WTC11 (cell line): Measurements from ENCODE around the gene EMX1. TPM values are rescaled to one million over a fixed set of nuclear protein-coding genes. Genes with fewer than 3 reads are reported as not detected.

Experiments used
- ATAC-seq: fragments of 200-7000 bp; cut with Tn5 transposase; 2 replicates; pipeline ENCODE4 v1.10.0; 2021; ENCODE audit warnings: mild to moderate bottlenecking, moderate library complexity
- CTCF ChIA-PET: fragments of 300-600 bp; sonication (Branson Sonifier 250); formaldehyde crosslinking; loops from one replicate; lab custom pipeline; 2021; ENCODE audit warnings: antibody characterized with exemption; lab: Charles Lee
- POLR2A ChIA-PET: fragments of 350-600 bp; sonication (Branson Sonifier 250); formaldehyde crosslinking; loops from one replicate; lab custom pipeline; 2021; ENCODE audit warnings: antibody characterized with exemption; lab: Charles Lee
- DNase-seq: peaks from one replicate; pipeline ENCODE4 v3.0.0; 2021; ENCODE audit warnings: low spot score
- H3K27ac Mint-ChIP-seq: 2 replicates; pipeline ENCODE4 v1.8.0; 2021; ENCODE audit warnings: mixed read lengths
- H3K27me3 Mint-ChIP-seq: 2 replicates; pipeline ENCODE4 v1.8.0; 2021; ENCODE audit warnings: low read depth, mild to moderate bottlenecking, moderate library complexity, mixed read lengths
- H3K36me3 Mint-ChIP-seq: 2 replicates; pipeline ENCODE4 v1.8.0; 2021; ENCODE audit warnings: mixed read lengths
- H3K4me1 Mint-ChIP-seq: 2 replicates; pipeline ENCODE4 v1.8.0; 2022; ENCODE audit warnings: mixed read lengths
- H3K4me3 Mint-ChIP-seq: 2 replicates; pipeline ENCODE4 v1.8.0; 2021; ENCODE audit warnings: mild to moderate bottlenecking, moderate library complexity, mixed read lengths
- H3K9me3 Mint-ChIP-seq: 2 replicates; pipeline ENCODE4 v1.8.0; 2021; ENCODE audit warnings: mixed read lengths
- AR ChIP-seq: fragments of 250-450 bp; sonication (Bioruptor Pico); IDR thresholded peaks from 2 replicates; pipeline ENCODE4 v1.9.0; 2021; ENCODE audit warnings: mild to moderate bottlenecking
- ATF2 ChIP-seq: sonication (generic); formaldehyde crosslinking; IDR thresholded peaks from 2 replicates; pipeline ENCODE4 v1.8.1; 2022; ENCODE audit warnings: low read depth, missing genetic modification reagents, borderline replicate concordance
- HMGA2 ChIP-seq: fragments of 250-450 bp; sonication (Bioruptor Pico); IDR thresholded peaks from 2 replicates; pipeline ENCODE4 v1.4.0; 2021; ENCODE audit warnings: mild to moderate bottlenecking, moderate library complexity
- NR2C2 ChIP-seq: sonication (generic); formaldehyde crosslinking; IDR thresholded peaks from 2 replicates; pipeline ENCODE4 v1.8.0; 2022; ENCODE audit warnings: mild to moderate bottlenecking, missing genetic modification reagents
- RORB ChIP-seq: fragments of 250-450 bp; sonication (Bioruptor Pico); IDR thresholded peaks from 2 replicates; pipeline ENCODE4 v1.9.0; 2021; ENCODE audit warnings: mild to moderate bottlenecking
- STAT6 ChIP-seq: sonication (generic); formaldehyde crosslinking; conservative IDR thresholded peaks from 2 replicates; pipeline ENCODE4 v1.8.1; 2023; ENCODE audit warnings: mild to moderate bottlenecking, low read depth, missing genetic modification reagents, moderate library complexity
- TEAD1 ChIP-seq: sonication (generic); formaldehyde crosslinking; IDR thresholded peaks from 2 replicates; pipeline ENCODE4 v1.8.0; 2022; ENCODE audit warnings: mild to moderate bottlenecking, missing genetic modification reagents
- ZBTB21 ChIP-seq: sonication (generic); formaldehyde crosslinking; IDR thresholded peaks from 2 replicates; pipeline ENCODE4 v1.8.1; 2023; ENCODE audit warnings: mild to moderate bottlenecking, missing genetic modification reagents, borderline replicate concordance
- ZNF121 ChIP-seq: sonication (generic); formaldehyde crosslinking; IDR thresholded peaks from 2 replicates; pipeline ENCODE4 v1.8.0; 2023; ENCODE audit warnings: missing genetic modification reagents
- ZNF263 ChIP-seq: sonication (generic); formaldehyde crosslinking; IDR thresholded peaks from 2 replicates; pipeline ENCODE4 v1.8.1; 2022; ENCODE audit warnings: low read depth, mild to moderate bottlenecking, moderate library complexity, missing genetic modification reagents
- total RNA-seq: library from RNA; stranded (reverse); gene quantifications from 3 replicates; pipeline ENCODE4 v1.2.3, GENCODE V29; 2021

EMX1 gene
- total RNA-seq, 1 experiment from 2014 or later, result 3.8 TPM

GRCh38 chr2:72974436-72974754 is 57.1 kb downstream of the EMX1 start (continued):
- no peak for TF ChIP-seq STAT6 (CRISPR knock-in tag)
- TF ChIP-seq AR (CRISPR knock-in tag), result no peak
- TF ChIP-seq HMGA2 (CRISPR knock-in tag), result no peak

- DNase-seq (no peak), ATAC-seq (0 out of 2 replicates have a peak, but pooled peaks have one; percentile 6)
- Mint-ChIP-seq H3K36me3 (no peaks in the 10 kb centered on the region), H3K4me3 (peak overlapping the region; percentile 29), H3K27ac (peak overlapping the region; percentile 60), H3K27me3 (no peaks in the 10 kb centered on the region), H3K9me3 (no peaks in the 10 kb centered on the region), H3K4me1 (peaks cover 48% of the 10 kb centered on the region)
- CTCF ChIA-PET, result interaction anchor here (0.5 to 6.9 kb wide), 16 partner anchors 11 to 202 kb away, joined by 3 to 175 read pairs (median 24); partner anchors contain the start of genes EMX1, RAB11FIP5 and SPR
- 0 out of 2 replicates have a peak, but pooled peaks have one; percentile 16 for TF ChIP-seq TEAD1
- no peak for TF ChIP-seq NR2C2 (CRISPR knock-in tag)
- POLR2A ChIA-PET, result interaction anchor here (0.8 to 1.6 kb wide), 2 partner anchors 12 to 57 kb away, joined by 3 to 5 read pairs; no protein-coding TSS in a partner anchor
Measured at GRCh38 chr2:72975017-72975416, 57.7 kb downstream of the EMX1 start.

- CTCF ChIA-PET, result interaction anchor here (0.9 to 1.3 kb wide), 2 partner anchors 87 to 198 kb away, joined by 4 to 8 read pairs; no protein-coding TSS in a partner anchor
- Mint-ChIP-seq H3K4me1 (peaks cover 32% of the 10 kb centered on the region), H3K27ac (no peak overlapping the region), H3K36me3 (no peaks in the 10 kb centered on the region; the same call in 1 of the 2 replicates), H3K27me3 (no peaks in the 10 kb centered on the region), H3K4me3 (no peak overlapping the region), H3K9me3 (no peaks in the 10 kb centered on the region)
- DNase-seq (no peak), ATAC-seq (no peak)
- POLR2A ChIA-PET, result no interaction called here
- TF ChIP-seq ZBTB21 (CRISPR knock-in tag), result no peak
- TF ChIP-seq, all 79 proteins: peak for 0
Measured at GRCh38 chr2:72979896-72980295, 62.6 kb downstream of the EMX1 start.

- Mint-ChIP-seq H3K4me3 (no peak overlapping the region), H3K36me3 (no peaks in the 10 kb centered on the region; the same call in 1 of the 2 replicates), H3K27me3 (no peaks in the 10 kb centered on the region), H3K27ac (no peak overlapping the region), H3K4me1 (peaks cover 25% of the 10 kb centered on the region), H3K9me3 (no peaks in the 10 kb centered on the region)
- TF ChIP-seq ZNF121 (CRISPR knock-in tag) (0 out of 2 replicates have a peak, but pooled peaks have one; percentile 25), ATF2 (CRISPR knock-in tag) (no peak)
- DNase-seq (no peak), ATAC-seq (peak; percentile 70)
- POLR2A ChIA-PET, result no interaction called here
- CTCF ChIA-PET, result interaction anchor here (0.9 to 1.3 kb wide), 4 partner anchors 56 to 197 kb away, joined by 3 to 8 read pairs (median 4); no protein-coding TSS in a partner anchor
Measured at GRCh38 chr2:72980535-72981217, 63.4 kb downstream of the EMX1 start.

GRCh38 chr2:72981536-72981935 is 64.2 kb downstream of the EMX1 start:
- no peak overlapping the region for H3K27ac Mint-ChIP-seq
- no peaks in the 10 kb centered on the region for H3K27me3 Mint-ChIP-seq
- peaks cover 18% of the 10 kb centered on the region for H3K4me1 Mint-ChIP-seq
- no peaks in the 10 kb centered on the region; the same call in 1 of the 2 replicates for H3K36me3 Mint-ChIP-seq
- ChIA-PET POLR2A (no interaction called here), CTCF (interaction anchor here (1.2 kb wide), 1 partner anchor 56 kb away, joined by 3 read pairs; no protein-coding TSS in a partner anchor)
- DNase-seq, result no peak
- H3K4me3 Mint-ChIP-seq, result no peak overlapping the region
- ATAC-seq, result no peak
- H3K9me3 Mint-ChIP-seq, result no peaks in the 10 kb centered on the region
- TF ChIP-seq TEAD1 (no peak), ZNF263 (no peak), AR (CRISPR knock-in tag) (no peak), ATF2 (CRISPR knock-in tag) (no peak), RORB (CRISPR knock-in tag) (no peak)
